Smooth muscle cell of the pulmonary artery (primary cell): Measurements from ENCODE around the gene NSUN6. TPM values are rescaled to one million over a fixed set of nuclear protein-coding genes. Genes with fewer than 3 reads are reported as not detected.

ENCODE experiments used
- total RNA-seq: library from RNA; depleted of rRNA; stranded (reverse); fragments of >200 nt; gene quantifications from 2 replicates; pipeline ENCODE4 v1.2.3, GENCODE V29; 2014

Gene NSUN6, protein sequence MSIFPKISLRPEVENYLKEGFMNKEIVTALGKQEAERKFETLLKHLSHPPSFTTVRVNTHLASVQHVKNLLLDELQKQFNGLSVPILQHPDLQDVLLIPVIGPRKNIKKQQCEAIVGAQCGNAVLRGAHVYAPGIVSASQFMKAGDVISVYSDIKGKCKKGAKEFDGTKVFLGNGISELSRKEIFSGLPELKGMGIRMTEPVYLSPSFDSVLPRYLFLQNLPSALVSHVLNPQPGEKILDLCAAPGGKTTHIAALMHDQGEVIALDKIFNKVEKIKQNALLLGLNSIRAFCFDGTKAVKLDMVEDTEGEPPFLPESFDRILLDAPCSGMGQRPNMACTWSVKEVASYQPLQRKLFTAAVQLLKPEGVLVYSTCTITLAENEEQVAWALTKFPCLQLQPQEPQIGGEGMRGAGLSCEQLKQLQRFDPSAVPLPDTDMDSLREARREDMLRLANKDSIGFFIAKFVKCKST
- 5.7 and 6.1 TPM in 2 replicates for total RNA-seq

GRCh38 chr10:18651324-18652007 is at the start of gene NSUN6:
Gene NSUN6 (minus strand): TSS chr10:18651587. CDS start chr10:18651203, 384 bp downstream.

DNA sequence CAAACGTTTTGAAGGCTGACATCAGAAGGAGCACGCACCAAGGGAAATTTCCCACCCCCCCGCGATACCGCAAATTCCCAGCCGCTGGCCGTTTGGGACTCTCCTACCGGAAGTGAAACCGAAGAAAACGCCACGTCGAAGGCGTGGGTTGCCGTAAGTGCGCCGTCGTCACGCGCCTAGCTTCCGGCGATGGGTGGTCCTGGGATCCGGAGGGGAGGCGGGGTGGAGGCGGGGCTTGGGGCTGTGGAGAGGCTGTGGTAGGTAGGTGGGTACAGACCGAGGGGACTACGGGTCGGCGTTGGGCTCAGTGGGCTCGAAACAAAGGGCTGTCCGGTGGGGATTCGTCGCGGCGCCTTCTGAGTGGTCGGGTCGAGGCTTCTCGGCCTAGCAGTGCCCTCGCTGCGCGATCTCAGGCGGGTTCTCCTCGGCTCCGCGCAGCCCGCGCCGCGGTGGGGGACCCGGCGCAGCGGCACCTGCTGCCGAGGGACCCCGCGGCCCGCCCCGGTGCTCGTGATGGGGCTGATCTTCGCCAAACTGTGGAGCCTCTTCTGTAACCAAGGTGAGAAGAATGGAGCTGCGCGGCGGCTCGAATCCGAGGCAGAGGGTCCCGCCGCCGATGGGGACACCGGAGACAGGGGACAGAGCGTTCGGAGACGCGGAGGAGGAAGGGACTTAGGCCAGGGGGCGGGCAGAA is 7.9 kb upstream of the NSUN6 start, which contains the start of gene ARL5B:
TSS of gene ARL5B (plus strand) at position 307 of the 694 bp plus-strand sequence. CDS start at position 514, 207 bp downstream.

Other genes with a start within 250 kb of the NSUN6 start
- gene ARL5B, start 7.8 kb upstream of the NSUN6 start, total RNA-seq, result 13.3 and 14.6 TPM in 2 replicates